AG09309 (cell line): Measurements from ENCODE around the gene PDSS2.

Experiments used
- DNase-seq: peaks from one replicate; pipeline ENCODE4 v3.0.0-alpha.2; 2010; ENCODE audit warnings: low read depth
- H3K4me3 ChIP-seq: 2 replicates; pipeline ENCODE4 v1.5.1; 2011; ENCODE audit warnings: mild to moderate bottlenecking, low read depth, low read length, moderate library complexity; ENCODE audit not compliant: control insufficient read depth
- TF ChIP-seq, protein P1 (sequence below): IDR thresholded peaks from 2 replicates; pipeline ENCODE4 v1.5.1; 2011; ENCODE audit warnings: mild to moderate bottlenecking, low read depth, low read length, inconsistent platforms; ENCODE audit not compliant: insufficient read depth, control insufficient read depth; ENCODE audit errors: missing control alignments

Gene PDSS2

DNA sequence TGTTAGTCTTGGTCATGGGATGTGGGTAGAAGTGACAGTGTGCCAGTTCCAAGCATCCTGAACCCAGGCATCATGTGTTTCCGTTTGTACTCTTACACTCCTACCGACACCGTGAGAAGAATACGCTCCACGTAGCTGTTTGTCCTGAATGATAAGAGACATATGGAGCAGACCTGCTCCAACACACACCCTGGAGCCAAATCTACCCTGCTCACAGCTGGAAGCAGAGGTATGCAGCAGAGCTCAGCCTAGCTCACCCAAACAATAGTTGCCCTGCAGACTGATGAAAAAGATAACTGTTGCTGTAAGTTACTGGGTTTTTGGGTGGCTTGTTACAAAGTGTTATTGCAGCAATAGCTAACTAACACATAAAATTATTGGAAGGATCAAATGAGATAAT, 14.3 kb upstream of the PDSS2 start:
- TF ChIP-seq, protein P1, sequence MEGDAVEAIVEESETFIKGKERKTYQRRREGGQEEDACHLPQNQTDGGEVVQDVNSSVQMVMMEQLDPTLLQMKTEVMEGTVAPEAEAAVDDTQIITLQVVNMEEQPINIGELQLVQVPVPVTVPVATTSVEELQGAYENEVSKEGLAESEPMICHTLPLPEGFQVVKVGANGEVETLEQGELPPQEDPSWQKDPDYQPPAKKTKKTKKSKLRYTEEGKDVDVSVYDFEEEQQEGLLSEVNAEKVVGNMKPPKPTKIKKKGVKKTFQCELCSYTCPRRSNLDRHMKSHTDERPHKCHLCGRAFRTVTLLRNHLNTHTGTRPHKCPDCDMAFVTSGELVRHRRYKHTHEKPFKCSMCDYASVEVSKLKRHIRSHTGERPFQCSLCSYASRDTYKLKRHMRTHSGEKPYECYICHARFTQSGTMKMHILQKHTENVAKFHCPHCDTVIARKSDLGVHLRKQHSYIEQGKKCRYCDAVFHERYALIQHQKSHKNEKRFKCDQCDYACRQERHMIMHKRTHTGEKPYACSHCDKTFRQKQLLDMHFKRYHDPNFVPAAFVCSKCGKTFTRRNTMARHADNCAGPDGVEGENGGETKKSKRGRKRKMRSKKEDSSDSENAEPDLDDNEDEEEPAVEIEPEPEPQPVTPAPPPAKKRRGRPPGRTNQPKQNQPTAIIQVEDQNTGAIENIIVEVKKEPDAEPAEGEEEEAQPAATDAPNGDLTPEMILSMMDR, result no peak
- DNase-seq, result no peak
- no peak overlapping the region for H3K4me3 ChIP-seq

DNA sequence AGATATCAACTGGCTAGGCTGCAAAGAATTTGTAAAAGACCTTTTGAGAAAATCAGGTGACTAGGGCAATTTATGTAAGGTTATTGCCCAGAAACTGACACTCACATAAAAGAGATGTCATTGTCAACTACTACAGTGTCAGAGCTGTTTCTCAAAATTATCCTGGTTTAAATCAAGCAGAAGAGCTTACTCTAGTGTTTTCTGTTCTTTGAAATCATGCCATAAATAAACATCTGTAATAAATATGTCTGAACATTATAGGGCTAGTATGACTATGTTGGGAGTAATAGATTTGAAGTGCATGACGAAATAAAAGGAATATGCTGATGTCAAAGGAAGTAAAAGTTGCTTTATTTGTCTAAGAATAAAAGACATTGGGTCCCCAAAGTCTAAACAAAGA, 11.0 kb upstream of the PDSS2 start:
- no peak overlapping the region for H3K4me3 ChIP-seq
- DNase-seq, result no peak
- TF ChIP-seq, protein P1, result no peak

DNA sequence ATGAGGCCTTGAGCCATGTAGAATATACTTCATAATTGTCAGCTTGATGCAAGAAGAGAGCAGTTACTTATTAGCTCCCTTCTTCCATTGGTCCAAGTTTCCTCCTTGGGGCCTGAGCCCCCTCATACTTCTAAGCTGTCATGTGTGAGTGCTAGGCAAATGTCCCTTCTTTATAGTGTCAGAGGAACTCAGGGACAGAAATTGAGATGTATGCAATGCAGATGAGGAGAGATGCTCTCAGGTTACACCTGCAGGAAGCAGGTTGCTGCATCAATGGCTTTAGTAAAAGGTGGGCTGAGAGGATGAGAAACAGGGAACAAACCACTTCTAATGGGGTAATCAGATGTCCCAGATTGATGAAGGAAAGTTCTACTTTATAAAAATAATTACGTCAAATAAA, 6.7 kb upstream of the PDSS2 start:
- DNase-seq, result no peak
- TF ChIP-seq, protein P1, result no peak
- H3K4me3 ChIP-seq, result no peak overlapping the region

DNA sequence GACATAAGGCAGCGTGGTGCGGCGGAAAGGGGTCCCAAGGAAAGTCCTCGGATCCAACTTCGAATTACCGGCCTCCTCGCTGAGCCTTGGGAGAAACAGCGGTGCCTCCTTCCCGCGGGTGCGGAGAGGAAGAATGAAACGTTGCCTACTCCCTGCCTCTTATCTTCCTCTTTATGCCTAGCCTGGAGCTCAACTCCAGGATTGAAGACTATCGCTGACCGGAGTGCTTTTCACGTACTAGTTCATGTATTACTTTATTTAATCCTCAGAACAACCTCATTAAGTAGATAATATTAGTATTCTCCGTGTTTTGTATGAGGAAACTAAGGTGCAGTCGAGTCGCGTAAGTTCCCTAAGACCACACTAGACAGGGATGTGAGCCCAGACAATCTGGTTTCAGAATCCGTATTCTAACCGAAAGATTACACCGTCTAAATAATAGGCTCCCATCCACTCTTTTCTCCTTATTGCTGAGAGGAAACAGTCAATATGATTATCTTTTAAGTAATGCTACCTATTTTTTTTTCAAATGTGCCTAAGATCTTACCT, 793 bp upstream of the PDSS2 start:
- TF ChIP-seq, protein P1, result no peak
- peak overlapping the region; percentile 99 for H3K4me3 ChIP-seq
- DNase-seq, result no peak

DNA sequence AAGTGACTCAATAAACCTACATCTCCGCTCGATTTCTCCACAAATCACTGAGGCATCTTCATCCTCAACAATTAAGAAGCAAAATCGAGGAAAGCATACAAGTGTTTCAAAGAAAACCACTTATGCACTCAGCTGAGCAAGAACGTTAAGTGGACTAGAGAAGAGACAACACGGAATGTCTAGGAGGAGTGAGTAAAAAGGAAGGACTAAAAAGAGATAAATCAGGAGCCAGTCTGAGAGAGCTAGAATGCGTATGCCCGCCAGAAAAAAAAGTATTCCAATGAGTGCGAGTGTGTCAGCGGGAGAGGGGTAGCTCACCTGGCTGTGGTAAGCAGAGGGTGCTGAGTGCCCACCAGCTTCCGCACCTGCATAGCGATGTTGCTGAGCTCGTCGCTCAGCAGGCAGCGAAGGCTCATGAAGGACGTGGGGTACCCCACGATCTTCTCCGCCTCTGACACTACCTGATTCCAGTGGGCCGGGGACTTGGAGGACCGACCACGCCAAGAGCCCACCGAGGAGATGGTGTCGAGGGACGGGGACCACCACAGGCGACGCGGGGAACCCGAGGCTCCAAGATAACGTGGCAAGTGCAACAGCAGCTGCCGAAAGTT, 587 bp downstream of the PDSS2 start:
- TF ChIP-seq, protein P1, result no peak
- H3K4me3 ChIP-seq, result peak overlapping the region; percentile 99
- DNase-seq, result no peak

DNA sequence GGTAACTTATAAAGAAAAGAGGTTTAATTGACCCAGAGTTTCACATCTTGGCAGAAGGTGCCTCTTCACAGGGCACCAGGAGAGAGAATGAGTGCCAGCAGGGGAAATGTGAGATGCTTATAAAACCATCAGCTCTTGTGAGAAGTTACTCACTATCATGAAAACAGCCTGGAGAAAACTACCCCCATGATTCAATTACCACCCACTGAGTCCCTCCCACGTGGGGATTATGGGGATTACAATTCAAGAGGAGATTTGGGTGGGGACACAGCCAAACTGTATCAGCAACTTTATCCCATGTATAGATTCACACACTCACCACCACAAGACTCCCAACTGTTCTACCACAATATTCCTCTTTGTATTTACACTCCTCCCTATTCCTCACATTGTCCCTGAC, 10.6 kb downstream of the PDSS2 start:
- TF ChIP-seq, protein P1, result no peak
- H3K4me3 ChIP-seq, result no peak overlapping the region
- no peak for DNase-seq
